Adrenal gland (tissue), 12 donors: Measurements from ENCODE around the gene DCTN1. TPM values are rescaled to one million over a fixed set of nuclear protein-coding genes. Genes with fewer than 3 reads are reported as not detected.

Experiments
- DNase-seq, 7 donors: peaks; one replicate each; pipeline ENCODE4 v3.0.0-alpha.2; 2019 to 2020
- H3K27ac ChIP-seq, 5 donors: fragments of 200-600 bp; sonication (generic) in 4 of 5; 1 replicate in 3 of 5; 2 replicates in 2 of 5; pipeline versions ENCODE4 v1.5.1 to v1.8.0; 2016 to 2020; ENCODE audit warnings: mild to moderate bottlenecking in 1 of 5
- H3K27me3 ChIP-seq: fragments of 200-600 bp; 2 replicates; pipeline ENCODE4 v1.8.0; 2021
- H3K36me3 ChIP-seq, 2 donors: fragments of 200-600 bp; replicated peaks in 1 of 2; 1 replicate in 1 of 2; 2 replicates in 1 of 2; pipeline versions ENCODE4 v1.5.1 to v1.8.0; 2018 to 2022
- H3K4me1 ChIP-seq, 2 donors: fragments of 200-600 bp; replicated peaks in 1 of 2; 1 replicate in 1 of 2; 2 replicates in 1 of 2; pipeline versions ENCODE4 v1.5.1 to v1.8.0; 2018 to 2021
- H3K4me3 ChIP-seq, 4 donors: fragments of 200-600 bp; sonication (generic) in 3 of 4; one replicate each; pipeline ENCODE4 v1.5.1; 2016 to 2018
- H3K9me3 ChIP-seq, 3 donors: fragments of 200-600 bp; sonication (generic) in 1 of 3; replicated peaks in 1 of 3; 1 replicate in 2 of 3; 2 replicates in 1 of 3; pipeline versions ENCODE4 v1.5.1 to v1.8.0; 2016 to 2021
- CTCF ChIP-seq, 6 experiments: fragments of 450-650 bp in 4 of 6; fragments of 200-600 bp in 2 of 6; sonication (generic) in 1 of 6; IDR thresholded peaks; 1 replicate in 5 of 6; 2 replicates in 1 of 6; pipeline versions ENCODE4 v1.5.1 to v1.8.0; 2016 to 2021; ENCODE audit warnings: antibody characterized with exemption in 6 of 6, mild to moderate bottlenecking in 2 of 6, moderate library complexity in 1 of 6
- POLR2A ChIP-seq, 2 donors: fragments of 450-650 bp; IDR thresholded peaks; one replicate each; pipeline ENCODE4 v1.6.1; 2017; ENCODE audit warnings: antibody characterized with exemption in 2 of 2, mild to moderate bottlenecking in 2 of 2, moderate library complexity in 1 of 2
- WGBS, 4 donors: extraction: QIAGEN DNeasy Blood & Tissue Kit in 2 of 4; methylation state at CpG; one replicate each; pipeline versions ENCODE4 v1.1.5 to v1.1.7; 2013 to 2017; 5-methylcytosine and 5-hydroxymethylcytosine counted together
- intact Hi-C, 2 donors: fragments of 100-400 bp; cut with DNase I; formaldehyde crosslinking; loops; one replicate each; pipeline versions ENCODE4 v1.14.1 to v1.15.0; 2022 to 2023
- polyA plus RNA-seq, 3 donors: library from polyadenylated mRNA; stranded (reverse); fragments of 200-250 nt in 2 of 3; fragments of 350-450 nt in 1 of 3; fragmentation: Illumina TruSeq in 1 of 3; extraction: RNeasy Lipid Tissue Mini Kit (QIAGEN cat#74804) in 1 of 3; gene quantifications; one replicate each; pipeline ENCODE4 v1.2.3, GENCODE V29; 2013 to 2014
- total RNA-seq, 9 donors: library from RNA; depleted of rRNA in 4 of 9; stranded (reverse); fragments of >200 nt in 4 of 9; fragments of 120-200 nt in 1 of 9; fragmentation: NEBNext Ultra II Directional in 1 of 9; extraction: Animal tissue kit (Norgen Biotek cat#: 25700) in 1 of 9; gene quantifications; one replicate each; pipeline versions ENCODE4 v1.1.0 to v1.2.4, GENCODE V29; 2013 to 2023
- donor health status: healthy with polysubstance abuse.
- donor health status: Bipolar disorder and iron deficiency.
- donor health status: DM: yes; HTN: yes; CAD: no.
- donor health status: DM: no; HTN: no; CAD: no.
- donor health status: DM: no; HTN: no; CAD: no.
- donor health status: DM: yes; HTN: yes; CAD: no.

DCTN1 gene
- total and polyA plus RNA-seq, 12 donors: 106 to 258 (median 146) TPM

GRCh38 chr2:74321737-74322136, 58.4 kb downstream of the DCTN1 start:
- Histone ChIP-seq H3K9me3 (no peaks in the 10 kb centered on the region), H3K4me3 (no peak overlapping the region), H3K27me3 (no peaks in the 10 kb centered on the region), H3K27ac (no peak overlapping the region), H3K4me1 (no peaks in the 10 kb centered on the region), H3K36me3 (no peaks in the 10 kb centered on the region)
- DNase-seq: no peak
- 74 to 91% (median 89%) methylated on average over 2 of the region's 2 CpGs for WGBS, 4 donors
- no peak for TF ChIP-seq POLR2A (IDR thresholded peaks at IDR 0.05)
- no peak for TF ChIP-seq CTCF (IDR thresholded peaks at IDR 0.05)
- intact Hi-C loops: no loop called here

- no peak for DNase-seq
- Histone ChIP-seq H3K4me3 (no peak overlapping the region), H3K4me1 (no peaks in the 10 kb centered on the region), H3K36me3 (no peaks in the 10 kb centered on the region), H3K9me3 (no peaks in the 10 kb centered on the region), H3K27me3 (no peaks in the 10 kb centered on the region), H3K27ac (no peak overlapping the region)
- TF ChIP-seq CTCF (IDR thresholded peaks at IDR 0.05) (no peak), POLR2A (IDR thresholded peaks at IDR 0.05) (no peak)
- intact Hi-C loops: loop anchor here in 1 of 2 donors (5.0 kb wide), 1 partner anchor 70 kb away; no protein-coding TSS in a partner anchor
These were observed 62.4 kb downstream of the DCTN1 start for GRCh38 chr2:74317701-74318100.

DNA sequence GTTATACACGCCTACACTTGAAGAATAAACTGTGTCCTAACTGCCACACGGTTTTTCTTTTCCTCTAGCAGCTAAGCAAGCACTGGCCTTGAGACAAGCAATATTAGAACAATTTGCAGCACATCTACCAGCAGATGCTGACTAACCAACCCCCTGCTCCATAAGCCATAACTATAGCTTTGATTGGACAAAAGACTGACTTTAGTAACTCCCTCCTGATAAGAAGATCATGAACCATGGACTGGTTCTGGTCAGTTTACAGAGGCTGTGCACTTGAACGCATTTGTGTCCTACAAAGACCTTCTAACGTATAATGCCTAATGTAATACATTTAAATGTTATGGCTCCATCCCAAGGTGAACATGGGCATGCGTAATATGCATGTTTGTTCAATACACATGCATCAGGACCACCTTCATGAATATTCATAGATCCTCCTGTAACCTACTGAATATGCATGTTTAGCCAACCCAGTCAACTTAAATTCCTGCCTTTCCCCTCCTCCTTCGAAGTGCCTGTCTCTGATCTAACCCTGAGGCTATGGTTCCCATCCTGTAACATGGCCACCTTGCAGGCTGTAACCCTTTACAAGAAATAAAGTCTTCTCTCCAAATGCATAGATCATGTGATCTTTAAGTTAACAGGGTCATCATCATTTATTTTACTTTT, 63.4 kb downstream of the DCTN1 start:
- H3K4me1 ChIP-seq: no peaks in the 10 kb centered on the region
- DNase-seq: no peak
- H3K9me3 ChIP-seq: no peaks in the 10 kb centered on the region
- no peak overlapping the region for H3K27ac ChIP-seq
- WGBS, 4 donors: 54 to 68% (median 62%) methylated on average over 6 of the region's 6 CpGs
- H3K36me3 ChIP-seq: no peaks in the 10 kb centered on the region
- TF ChIP-seq POLR2A (IDR thresholded peaks at IDR 0.05) (no peak), CTCF (IDR thresholded peaks at IDR 0.05) (no peak)
- no peak overlapping the region for H3K4me3 ChIP-seq
- no peaks in the 10 kb centered on the region for H3K27me3 ChIP-seq
- intact Hi-C loops: loop anchor here in 1 of 2 donors (5.0 kb wide), 1 partner anchor 69 kb away; no protein-coding TSS in a partner anchor

DNA sequence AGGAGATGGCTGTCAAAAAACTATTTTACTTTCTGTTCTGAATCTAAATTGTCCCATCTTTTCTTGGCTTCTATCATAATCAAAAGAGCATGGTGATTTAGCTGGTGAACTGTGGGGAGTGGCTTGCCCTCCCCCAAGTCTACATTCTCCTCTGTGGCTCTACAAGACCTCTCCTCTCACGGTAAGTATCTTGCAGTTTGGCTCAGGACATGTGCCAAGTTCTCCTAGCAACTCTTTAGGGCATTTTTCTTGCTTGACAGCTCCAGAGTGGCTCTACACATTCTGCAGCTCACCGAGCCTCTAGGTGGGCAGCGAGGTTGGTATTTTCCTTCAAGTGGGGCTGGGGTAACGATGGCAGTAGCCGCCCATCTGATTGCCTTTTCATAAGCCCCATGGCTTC, 66.0 kb downstream of the DCTN1 start:
- no peaks in the 10 kb centered on the region for H3K36me3 ChIP-seq
- no peaks in the 10 kb centered on the region for H3K9me3 ChIP-seq
- no peaks in the 10 kb centered on the region for H3K4me1 ChIP-seq
- no peak overlapping the region for H3K4me3 ChIP-seq
- DNase-seq: no peak
- WGBS, 4 donors: 81 to 86% (median 85%) methylated on average over 5 of the region's 5 CpGs
- intact Hi-C loops: no loop called here
- H3K27me3 ChIP-seq: no peaks in the 10 kb centered on the region
- no peak for TF ChIP-seq CTCF (IDR thresholded peaks at IDR 0.05)
- no peak for TF ChIP-seq POLR2A (IDR thresholded peaks at IDR 0.05)
- no peak overlapping the region for H3K27ac ChIP-seq
